GM12878 (cell line): ENCODE data around the gene BMERB1. TPM values are rescaled to one million over a fixed set of nuclear protein-coding genes. Genes with fewer than 3 reads are reported as not detected.

Experiments used
- ATAC-seq: fragments of 200-7000 bp; cut with Tn5 transposase; 3 replicates; pipeline ENCODE4 v1.9.1; 2020; ENCODE audit warnings: mild to moderate bottlenecking, moderate library complexity
- BruUV-seq: library from RNA; stranded (reverse); fragments of 400-500 nt; replicated peaks from 2 replicates; lab custom pipeline; 2021; lab: Mats Ljungman, UMichigan
- CTCF ChIA-PET: fragments of 300-600 bp; sonication (Branson Sonifier 250); formaldehyde crosslinking; extraction: SDS; loops from one replicate; lab custom pipeline; 2021; ENCODE audit warnings: inconsistent platforms; lab: Yijun Ruan, JAX
- POLR2A ChIA-PET: fragments of 350-600 bp; formaldehyde crosslinking; extraction: SDS; loops from one replicate; lab custom pipeline; 2021; ENCODE audit warnings: inconsistent platforms; lab: Charles Lee
- RAD21 ChIA-PET: fragments of 300-600 bp; sonication (Branson Sonifier 250); formaldehyde crosslinking; loops from one replicate; lab custom pipeline; 2023; ENCODE audit warnings: antibody characterized with exemption; ENCODE audit not compliant: unreplicated experiment; lab: Charles Lee
- SMC1A ChIA-PET: fragments of 300-600 bp; sonication (Branson Sonifier 250); formaldehyde crosslinking; loops from one replicate; lab custom pipeline; 2023; ENCODE audit not compliant: unreplicated experiment, uncharacterized antibody; lab: Charles Lee
- DNase-seq: peaks from one replicate; pipeline ENCODE4 v3.0.0-alpha.2; 2011; ENCODE audit warnings: low read depth, low spot score
- FAIRE-seq: peaks from 3 replicates; lab custom pipeline; 2011; peaks lifted over from hg19 to GRCh38; lab: Jason Lieb, UNC
- H2AFZ ChIP-seq: 2 replicates; pipeline ENCODE4 v1.6.0; 2011; ENCODE audit warnings: low read depth, low read length, control low read depth; ENCODE audit not compliant: control insufficient read depth
- H3K27ac ChIP-seq: 2 replicates; pipeline ENCODE4 v1.5.1; 2011; ENCODE audit warnings: control low read depth; ENCODE audit not compliant: control insufficient read depth, insufficient read depth
- H3K27me3 ChIP-seq, 2 experiments: replicated peaks in 1 of 2; 2 replicates each; pipeline versions ENCODE4 v1.6.0 to v1.6.1; 2011; ENCODE audit warnings: low read length in 1 of 2; ENCODE audit not compliant: control insufficient read depth in 2 of 2, insufficient read depth in 2 of 2
- H3K36me3 ChIP-seq, 2 experiments: 2 replicates each; pipeline ENCODE4 v1.5.1; 2011; ENCODE audit warnings: low read length in 1 of 2; ENCODE audit not compliant: control insufficient read depth in 2 of 2, insufficient read depth in 2 of 2
- H3K4me1 ChIP-seq: 2 replicates; pipeline ENCODE4 v1.6.1; 2011; ENCODE audit warnings: mild to moderate bottlenecking, low read length, moderate library complexity, mixed read lengths; ENCODE audit not compliant: control insufficient read depth, insufficient read depth
- H3K4me2 ChIP-seq: 2 replicates; pipeline ENCODE4 v1.6.0; 2011; ENCODE audit warnings: control low read depth; ENCODE audit not compliant: control insufficient read depth, insufficient read depth
- H3K4me3 ChIP-seq: fragments of 200-600 bp; sonication (generic); 2 replicates; pipeline ENCODE4 v1.5.1; 2016
- H3K79me2 ChIP-seq: 2 replicates; pipeline ENCODE4 v1.6.0; 2011; ENCODE audit warnings: low read length; ENCODE audit not compliant: control insufficient read depth, insufficient read depth
- H3K9ac ChIP-seq: 2 replicates; pipeline ENCODE4 v1.8.0; 2011; ENCODE audit warnings: low read length, control low read depth, mixed read lengths; ENCODE audit not compliant: control insufficient read depth, insufficient read depth
- H3K9me3 ChIP-seq: replicated peaks from 3 replicates; pipeline ENCODE4 v1.5.1; 2011; ENCODE audit warnings: mild to moderate bottlenecking, low read length; ENCODE audit not compliant: control insufficient read depth, insufficient read depth
- H4K20me1 ChIP-seq: 2 replicates; pipeline ENCODE4 v1.6.0; 2011; ENCODE audit not compliant: control insufficient read depth, insufficient read depth
- EGR1 ChIP-seq, 2 experiments: IDR thresholded peaks; 1 replicate in 1 of 2; 2 replicates in 1 of 2; pipeline ENCODE4 v1.6.1; 2011 to 2012; ENCODE audit warnings: low read depth in 2 of 2, low read length in 2 of 2, borderline replicate concordance in 1 of 2, mild to moderate bottlenecking in 1 of 2, moderate library complexity in 1 of 2
- HDGF ChIP-seq: fragments of 450-650 bp; IDR thresholded peaks from 2 replicates; pipeline ENCODE4 v1.6.1; 2016; ENCODE audit warnings: antibody characterized with exemption
- TCF3 ChIP-seq: IDR thresholded peaks from 2 replicates; pipeline ENCODE4 v1.6.1; 2012; ENCODE audit warnings: low read depth, mild to moderate bottlenecking, low read length, borderline replicate concordance; ENCODE audit not compliant: insufficient read depth
- YY1 ChIP-seq: IDR thresholded peaks from 2 replicates; pipeline ENCODE4 v1.6.1; 2011; ENCODE audit warnings: low read depth, mild to moderate bottlenecking, low read length
- ZNF384 ChIP-seq: IDR thresholded peaks from 2 replicates; pipeline ENCODE4 v1.6.1; 2012; ENCODE audit warnings: low read depth, mild to moderate bottlenecking, low read length, improper control_type of control experiment, borderline replicate concordance
- WGBS: methylation state at CpG from one replicate; pipeline ENCODE4 v1.1.6; 2016; ENCODE audit warnings: low lambda C conversion rate; ENCODE audit not compliant: insufficient replicate concordance, insufficient coverage; ENCODE audit errors: missing lambda C conversion rate; 5-methylcytosine and 5-hydroxymethylcytosine counted together
- in situ Hi-C: fragments of 300-500 bp; cut with MboI; formaldehyde crosslinking; loops from 9 replicates; pipeline ENCODE4 v1.14.3; 2018; ENCODE audit warnings: mixed read lengths
- intact Hi-C: fragments of 100-400 bp; cut with micrococcal nuclease; formaldehyde crosslinking; loops from one replicate; pipeline ENCODE4 v1.14.2; 2022; ENCODE audit not compliant: unreplicated experiment
- polyA plus RNA-seq, 11 experiments: library from polyadenylated mRNA; depleted of rRNA in 4 of 11; unstranded in 6 of 11; stranded (reverse) in 5 of 11; fragments of >200 nt; fragmentation: Nextera tagmentation in 4 of 11; fragmentation: Illumina TruSeq in 1 of 11; extraction: Ambion mirVana in 4 of 11; extraction: Trizol in 1 of 11; gene quantifications; 1 replicate in 1 of 11; 2 replicates in 10 of 11; pipeline versions ENCODE4 v1.2.1 to v1.2.3, GENCODE V29; 2011 to 2016; ENCODE audit warnings: inconsistent platforms in 2 of 11, missing spikeins in 2 of 11, low read depth in 1 of 11
- total RNA-seq, 4 experiments: library from RNA; depleted of rRNA in 3 of 4; stranded (reverse); fragments of >200 nt in 3 of 4; fragmentation: Illumina TruSeq in 1 of 4; extraction: Trizol in 1 of 4; gene quantifications; 2 replicates each; pipeline versions ENCODE4 v1.2.1 to v1.2.3, GENCODE V29; 2013 to 2021
- TF ChIP-seq, protein P1 (sequence below): fragments of 150-350 bp; IDR thresholded peaks from 2 replicates; pipeline ENCODE4 v1.6.1; 2014; ENCODE audit warnings: mild to moderate bottlenecking, low read depth, low read length
- TF ChIP-seq, protein P2 (sequence below): fragments of 450-650 bp; IDR thresholded peaks from 2 replicates; pipeline ENCODE4 v1.6.1; 2018; ENCODE audit warnings: mild to moderate bottlenecking, low read depth, moderate library complexity; ENCODE audit not compliant: partially characterized antibody

Gene BMERB1
- total and polyA plus RNA-seq, 10 of the 15 experiments (the other 5 are each of a cell fraction or from before 2014, with no cell fraction given), result 0.05 to 0.68 (median 0.34) TPM

- SMC1A ChIA-PET, result no interaction called here
- CTCF ChIA-PET, result no interaction called here
- Histone ChIP-seq H3K9me3 (no peaks in the 10 kb centered on the region), H2AFZ (no peak overlapping the region), H3K4me3 (no peak overlapping the region), H3K4me2 (no peak overlapping the region), H4K20me1 (no peaks in the 10 kb centered on the region), H3K36me3 (no peaks in the 10 kb centered on the region), H3K9ac (no peak overlapping the region), H3K27ac (no peak overlapping the region), H3K79me2 (no peaks in the 10 kb centered on the region), H3K4me1 (no peaks in the 10 kb centered on the region), H3K27me3 (no peaks in the 10 kb centered on the region)
- no peak for TF ChIP-seq YY1
- TF ChIP-seq, protein P1, sequence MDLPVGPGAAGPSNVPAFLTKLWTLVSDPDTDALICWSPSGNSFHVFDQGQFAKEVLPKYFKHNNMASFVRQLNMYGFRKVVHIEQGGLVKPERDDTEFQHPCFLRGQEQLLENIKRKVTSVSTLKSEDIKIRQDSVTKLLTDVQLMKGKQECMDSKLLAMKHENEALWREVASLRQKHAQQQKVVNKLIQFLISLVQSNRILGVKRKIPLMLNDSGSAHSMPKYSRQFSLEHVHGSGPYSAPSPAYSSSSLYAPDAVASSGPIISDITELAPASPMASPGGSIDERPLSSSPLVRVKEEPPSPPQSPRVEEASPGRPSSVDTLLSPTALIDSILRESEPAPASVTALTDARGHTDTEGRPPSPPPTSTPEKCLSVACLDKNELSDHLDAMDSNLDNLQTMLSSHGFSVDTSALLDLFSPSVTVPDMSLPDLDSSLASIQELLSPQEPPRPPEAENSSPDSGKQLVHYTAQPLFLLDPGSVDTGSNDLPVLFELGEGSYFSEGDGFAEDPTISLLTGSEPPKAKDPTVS, result no peak
- no peak for TF ChIP-seq HDGF
- no peak for TF ChIP-seq TCF3
- TF ChIP-seq, protein P2, sequence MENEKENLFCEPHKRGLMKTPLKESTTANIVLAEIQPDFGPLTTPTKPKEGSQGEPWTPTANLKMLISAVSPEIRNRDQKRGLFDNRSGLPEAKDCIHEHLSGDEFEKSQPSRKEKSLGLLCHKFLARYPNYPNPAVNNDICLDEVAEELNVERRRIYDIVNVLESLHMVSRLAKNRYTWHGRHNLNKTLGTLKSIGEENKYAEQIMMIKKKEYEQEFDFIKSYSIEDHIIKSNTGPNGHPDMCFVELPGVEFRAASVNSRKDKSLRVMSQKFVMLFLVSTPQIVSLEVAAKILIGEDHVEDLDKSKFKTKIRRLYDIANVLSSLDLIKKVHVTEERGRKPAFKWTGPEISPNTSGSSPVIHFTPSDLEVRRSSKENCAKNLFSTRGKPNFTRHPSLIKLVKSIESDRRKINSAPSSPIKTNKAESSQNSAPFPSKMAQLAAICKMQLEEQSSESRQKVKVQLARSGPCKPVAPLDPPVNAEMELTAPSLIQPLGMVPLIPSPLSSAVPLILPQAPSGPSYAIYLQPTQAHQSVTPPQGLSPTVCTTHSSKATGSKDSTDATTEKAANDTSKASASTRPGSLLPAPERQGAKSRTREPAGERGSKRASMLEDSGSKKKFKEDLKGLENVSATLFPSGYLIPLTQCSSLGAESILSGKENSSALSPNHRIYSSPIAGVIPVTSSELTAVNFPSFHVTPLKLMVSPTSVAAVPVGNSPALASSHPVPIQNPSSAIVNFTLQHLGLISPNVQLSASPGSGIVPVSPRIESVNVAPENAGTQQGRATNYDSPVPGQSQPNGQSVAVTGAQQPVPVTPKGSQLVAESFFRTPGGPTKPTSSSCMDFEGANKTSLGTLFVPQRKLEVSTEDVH, result no peak
- no peak for TF ChIP-seq EGR1 (IDR thresholded peaks at IDR 0.05; ENCODE audit: borderline replicate concordance in 1 of 2, low read depth in 2 of 2, low read length in 2 of 2)
- no peak for TF ChIP-seq ZNF384
- FAIRE-seq (no peak), ATAC-seq (no peak), DNase-seq (no peak)
- in situ Hi-C loops (no loop called here), intact Hi-C loops (no loop called here)
- POLR2A ChIA-PET, result no interaction called here
- no TSS peak for BruUV-seq
- WGBS, result 52% methylated on average over 3 of the region's 3 CpGs
- RAD21 ChIA-PET, result no interaction called here
Measured at GRCh38 chr16:15460601-15461000, 26.2 kb downstream of the BMERB1 start.
